Mesothelial cell of epicardium (in vitro differentiated cells): ENCODE measurements around the gene STXBP1. TPM values are rescaled to one million over a fixed set of nuclear protein-coding genes. Genes with fewer than 3 reads are reported as not detected.
"Not testable (repeated sequence)": the region's sequence is repeated elsewhere in the genome, so short reads cannot be mapped to it uniquely, and the experiment has no call there.

ENCODE experiments used
- DNase-seq, 2 experiments: peaks; one replicate each; pipeline ENCODE4 v3.0.0; 2021; ENCODE audit warnings: low spot score in 2 of 2; ENCODE audit not compliant: unreplicated experiment in 2 of 2
- H3K27ac Mint-ChIP-seq: 2 replicates; pipeline ENCODE4 v1.8.0; 2021; ENCODE audit warnings: mixed read lengths
- H3K27me3 Mint-ChIP-seq: 2 replicates; pipeline ENCODE4 v1.8.0; 2021; ENCODE audit warnings: low read depth, mixed read lengths
- H3K36me3 Mint-ChIP-seq: 2 replicates; pipeline ENCODE4 v1.8.0; 2021; ENCODE audit warnings: mixed read lengths
- H3K4me1 Mint-ChIP-seq: 2 replicates; pipeline ENCODE4 v1.8.0; 2021; ENCODE audit warnings: mixed read lengths
- H3K4me3 Mint-ChIP-seq: 2 replicates; pipeline ENCODE4 v1.8.0; 2021; ENCODE audit warnings: mild to moderate bottlenecking, moderate library complexity, mixed read lengths
- H3K9me3 Mint-ChIP-seq: 2 replicates; pipeline ENCODE4 v1.8.0; 2021; ENCODE audit warnings: mixed read lengths
- CTCF ChIP-seq: fragments of 200-600 bp; sonication (generic); IDR thresholded peaks from one replicate; pipeline ENCODE4 v1.5.0; 2021; ENCODE audit warnings: antibody characterized with exemption; ENCODE audit not compliant: unreplicated experiment
- total RNA-seq: library from RNA; stranded (reverse); gene quantifications from 3 replicates; pipeline ENCODE4 v1.2.1, GENCODE V29; 2021

The STXBP1 gene
- total RNA-seq, 1 donor from 2014 or later, result 105 TPM

- peak overlapping the region; percentile 30 for H3K27ac Mint-ChIP-seq
- H3K36me3 Mint-ChIP-seq, result no peaks in the 10 kb centered on the region
- H3K4me1 Mint-ChIP-seq, result peaks cover 31% of the 10 kb centered on the region
- DNase-seq, result no peak
- no peaks in the 10 kb centered on the region for H3K27me3 Mint-ChIP-seq
- H3K4me3 Mint-ChIP-seq, result no peak overlapping the region
- TF ChIP-seq CTCF, result no peak
- no peaks in the 10 kb centered on the region for H3K9me3 Mint-ChIP-seq
Observed at GRCh38 chr9:127575875-127576778, 36.0 kb upstream of the STXBP1 start.

GRCh38 chr9:127577194-127577593 lies 34.9 kb upstream of the STXBP1 start:
- H3K9me3 Mint-ChIP-seq, H3K27ac Mint-ChIP-seq, H3K4me3 Mint-ChIP-seq, H3K36me3 Mint-ChIP-seq, DNase-seq, H3K27me3 Mint-ChIP-seq: not testable (repeated sequence)
- H3K4me1 Mint-ChIP-seq, result peaks cover 29% of the 10 kb centered on the region

- Mint-ChIP-seq H3K36me3 (no peaks in the 10 kb centered on the region), H3K4me1 (peaks cover 20% of the 10 kb centered on the region), H3K4me3 (no peak overlapping the region), H3K27ac (peak overlapping the region; percentile 18), H3K27me3 (no peaks in the 10 kb centered on the region), H3K9me3 (peaks cover 1% of the 10 kb centered on the region)
- TF ChIP-seq CTCF, result no peak
- DNase-seq, result no peak
Observed at GRCh38 chr9:127578627-127578951, 33.5 kb upstream of the STXBP1 start.

- Mint-ChIP-seq H3K4me3 (no peak overlapping the region), H3K4me1 (peaks cover 17% of the 10 kb centered on the region), H3K36me3 (no peaks in the 10 kb centered on the region), H3K9me3 (peaks cover 4% of the 10 kb centered on the region), H3K27me3 (no peaks in the 10 kb centered on the region), H3K27ac (peak overlapping the region; percentile 18)
- TF ChIP-seq CTCF, result no peak
- DNase-seq, result no peak
Observed at GRCh38 chr9:127578952-127579853, 32.9 kb upstream of the STXBP1 start.

- no peak for DNase-seq
- Mint-ChIP-seq H3K36me3 (no peaks in the 10 kb centered on the region), H3K4me1 (peaks cover 8% of the 10 kb centered on the region), H3K9me3 (peaks cover 4% of the 10 kb centered on the region), H3K4me3 (no peak overlapping the region), H3K27ac (no peak overlapping the region), H3K27me3 (no peaks in the 10 kb centered on the region)
- no peak for TF ChIP-seq CTCF
Observed at GRCh38 chr9:127580366-127580765, 31.7 kb upstream of the STXBP1 start.
